HG03565 (cell line): Measurements from ENCODE around the gene DLL1.
"Not testable (repeated sequence)": the region's sequence is repeated elsewhere in the genome, so short reads cannot be mapped to it uniquely, and the experiment has no call there.

ENCODE experiments used
- ATAC-seq: cut with Tn5 transposase; IDR thresholded peaks from one replicate; pipeline ENCODE4 v1.9.1; 2021; ENCODE audit warnings: mild to moderate bottlenecking, moderate library complexity; ENCODE audit not compliant: unreplicated experiment

Gene DLL1

DNA sequence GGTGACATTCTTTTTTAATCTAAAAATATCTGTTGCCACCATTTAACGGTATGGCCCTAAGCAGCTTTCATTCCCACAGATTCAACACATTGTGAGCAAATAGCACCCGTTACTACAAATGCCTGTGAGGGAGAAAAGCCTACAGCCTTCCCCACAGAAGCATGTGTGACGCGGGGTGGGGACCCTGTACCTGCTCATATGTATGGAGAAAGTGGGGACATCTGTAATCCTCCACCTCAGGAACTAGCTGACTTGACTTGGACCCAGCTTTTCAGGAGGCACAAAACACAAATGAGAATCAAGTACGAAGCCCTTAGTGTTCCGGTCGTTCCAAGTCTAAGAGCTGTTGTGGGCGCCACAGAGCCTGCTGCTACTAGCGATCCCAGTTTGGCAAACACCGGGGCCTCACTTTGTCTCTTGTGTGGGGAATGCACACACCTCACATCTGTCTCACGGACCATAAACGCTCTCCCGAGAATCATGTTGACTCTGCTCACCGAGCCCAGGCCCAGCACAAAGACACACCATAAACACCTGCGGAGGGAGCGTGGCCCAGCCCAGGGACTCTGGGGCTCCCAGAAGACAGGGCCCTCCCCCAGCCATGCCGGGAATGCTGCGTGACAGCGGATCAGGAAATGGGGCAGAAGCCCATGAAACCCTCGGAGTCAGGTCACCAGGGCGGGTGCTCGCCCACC is 21.6 kb downstream of the DLL1 start:
- ATAC-seq: no peak

DNA sequence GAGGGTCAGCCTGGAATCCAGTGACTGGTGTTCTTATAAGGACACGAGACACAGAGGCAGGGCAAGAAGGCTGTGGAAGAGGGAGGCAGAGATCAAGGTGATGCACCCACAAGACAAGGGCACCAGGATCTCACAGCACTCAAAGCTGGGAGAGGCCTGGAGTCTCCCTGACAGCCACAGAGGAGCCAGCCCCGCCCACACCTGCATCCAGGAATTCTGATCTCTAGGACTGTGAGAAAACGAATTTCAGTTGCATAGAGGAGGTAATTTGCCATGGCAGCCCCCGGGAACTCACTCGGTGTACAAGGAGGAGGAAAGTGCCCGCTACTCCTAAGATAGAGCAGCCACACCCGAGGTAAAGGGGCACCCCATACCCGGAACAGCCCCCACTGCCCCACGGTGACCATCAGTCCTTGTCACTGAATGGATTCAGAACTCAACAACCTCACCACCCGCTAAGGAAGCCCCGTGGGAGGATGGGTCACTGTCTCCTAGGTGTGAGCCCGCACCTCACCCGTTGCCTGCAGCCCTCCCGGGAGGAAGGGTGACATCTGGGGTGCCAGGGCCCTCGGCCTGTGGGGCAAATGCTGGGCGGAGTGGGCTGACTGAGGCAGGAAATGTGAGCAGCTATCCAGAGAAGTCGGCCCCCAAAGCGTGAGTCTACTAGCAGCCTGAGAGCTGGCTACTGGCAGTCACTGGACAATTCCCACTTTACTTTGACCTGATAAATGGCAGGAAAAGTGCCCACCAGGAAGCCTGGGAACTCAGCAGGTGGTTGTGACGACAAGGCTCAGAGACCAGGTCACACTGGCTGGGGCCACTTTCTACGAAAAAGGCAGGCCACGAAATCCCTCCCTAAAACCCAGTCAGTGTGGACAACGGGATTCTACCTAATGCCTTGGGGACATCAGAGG is 22.4 kb downstream of the DLL1 start:
- no peak for ATAC-seq

DNA sequence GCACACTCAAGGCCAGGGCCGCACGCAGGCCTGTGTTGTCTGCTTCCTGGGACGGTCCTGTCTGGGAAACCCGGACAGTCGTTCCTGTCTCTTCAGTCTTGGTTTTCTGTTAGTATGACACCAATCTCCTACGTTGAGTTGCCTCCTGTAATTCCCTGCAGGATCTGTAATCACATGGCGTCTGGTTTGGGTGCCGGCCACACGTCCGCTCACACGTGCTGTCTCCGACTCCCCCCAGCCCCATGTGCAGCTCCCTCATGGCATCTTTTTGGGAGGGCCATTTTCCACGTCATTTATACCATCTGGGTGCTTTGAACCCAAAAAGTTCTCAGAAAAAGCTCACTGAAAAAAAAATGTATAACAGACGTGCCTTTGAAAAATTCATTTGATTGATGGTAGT is 23.2 kb downstream of the DLL1 start:
- ATAC-seq: no peak

DNA sequence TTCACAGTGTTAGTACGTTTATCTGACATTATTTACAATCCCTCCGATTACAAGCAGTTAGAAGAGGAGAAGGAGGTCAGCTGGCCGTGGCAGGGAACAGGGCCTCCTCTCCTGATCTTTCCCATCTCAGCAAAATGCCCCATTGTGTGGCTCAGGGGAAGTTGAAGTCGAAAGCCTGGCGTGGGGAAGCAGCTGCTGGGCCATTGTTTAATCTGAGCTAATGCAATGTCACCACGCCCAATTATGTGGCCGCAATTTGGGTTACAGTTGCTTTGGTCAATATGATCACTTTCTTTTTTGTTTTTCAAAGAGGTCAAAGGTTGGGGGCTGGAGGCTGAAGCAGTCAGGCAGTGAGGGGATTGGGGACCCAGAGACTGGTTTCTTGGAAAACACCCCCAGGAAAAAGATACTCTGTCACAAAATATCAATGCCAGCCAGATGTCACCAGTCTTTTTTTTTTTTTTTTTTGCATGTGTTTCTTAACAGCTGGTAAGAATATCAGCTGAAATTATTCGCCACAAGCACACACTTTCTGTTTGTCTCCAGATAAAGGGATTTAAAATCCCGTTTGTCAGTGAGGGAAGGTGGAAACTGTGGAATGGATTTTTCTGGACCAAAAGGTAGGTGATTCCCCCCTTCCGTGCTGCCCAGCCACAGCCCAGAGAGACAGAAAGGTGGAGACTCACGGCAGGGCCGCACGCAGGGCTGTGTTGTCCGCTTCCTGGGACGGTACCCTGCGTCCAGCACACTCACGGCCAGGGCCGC is 24.6 kb downstream of the DLL1 start:
- ATAC-seq: no peak

DNA sequence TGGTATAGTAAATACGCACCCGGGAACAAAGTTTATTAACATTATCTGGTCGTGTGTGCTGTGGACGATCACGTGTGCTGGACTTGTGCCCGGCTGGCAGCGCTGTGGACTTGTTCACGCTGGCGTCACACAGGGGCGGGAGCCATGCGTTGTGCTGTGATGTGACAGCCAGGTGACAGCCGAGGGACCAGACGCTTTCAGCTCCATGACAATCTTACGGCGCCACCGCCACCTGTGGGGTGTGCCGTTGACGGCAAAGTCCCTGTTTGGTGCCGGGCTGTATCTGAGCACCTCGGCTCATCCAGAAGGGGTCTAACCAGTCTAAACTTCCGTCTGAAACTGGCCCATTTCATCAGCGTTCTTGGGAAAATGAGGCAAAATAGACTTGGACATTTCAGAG is 25.2 kb downstream of the DLL1 start:
- no peak for ATAC-seq

DNA sequence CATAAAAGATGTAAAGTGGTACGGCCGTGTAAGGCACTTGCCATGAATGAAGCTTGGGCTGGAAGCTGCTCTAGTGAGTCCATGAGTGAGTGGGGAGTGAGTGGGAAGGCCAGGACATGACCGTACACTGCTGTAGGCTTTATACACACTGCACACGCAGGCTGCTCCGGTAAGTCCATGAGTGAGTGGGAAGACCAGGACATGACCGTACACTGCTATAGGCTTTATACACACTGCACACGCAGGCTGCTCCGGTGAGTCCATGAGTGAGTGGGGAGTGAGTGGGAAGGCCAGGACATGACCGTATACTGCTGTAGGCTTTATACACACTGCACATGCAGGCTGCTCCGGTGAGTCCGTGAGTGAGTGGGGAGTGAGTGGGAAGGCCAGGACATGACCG is 26.2 kb downstream of the DLL1 start:
- not testable (repeated sequence) for ATAC-seq

DNA sequence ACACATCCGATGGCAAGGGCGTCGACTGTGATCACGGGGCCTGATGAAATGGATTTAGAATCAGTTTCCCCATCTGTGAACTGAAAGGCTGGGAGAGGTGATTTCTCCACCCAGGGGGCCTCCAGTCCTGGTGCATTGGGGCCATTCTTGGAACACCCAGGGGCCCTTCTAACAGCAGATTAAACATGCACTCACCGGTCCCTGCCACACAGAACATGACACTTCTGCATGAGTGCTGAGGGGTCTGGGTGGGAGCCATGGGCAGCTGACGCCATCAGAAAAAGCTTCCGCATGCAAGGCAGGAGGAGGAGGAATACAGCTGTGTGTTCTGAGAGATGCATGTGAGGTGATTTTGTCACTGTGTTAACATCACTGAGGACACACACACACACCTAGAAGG is 26.8 kb downstream of the DLL1 start:
- no peak for ATAC-seq

DNA sequence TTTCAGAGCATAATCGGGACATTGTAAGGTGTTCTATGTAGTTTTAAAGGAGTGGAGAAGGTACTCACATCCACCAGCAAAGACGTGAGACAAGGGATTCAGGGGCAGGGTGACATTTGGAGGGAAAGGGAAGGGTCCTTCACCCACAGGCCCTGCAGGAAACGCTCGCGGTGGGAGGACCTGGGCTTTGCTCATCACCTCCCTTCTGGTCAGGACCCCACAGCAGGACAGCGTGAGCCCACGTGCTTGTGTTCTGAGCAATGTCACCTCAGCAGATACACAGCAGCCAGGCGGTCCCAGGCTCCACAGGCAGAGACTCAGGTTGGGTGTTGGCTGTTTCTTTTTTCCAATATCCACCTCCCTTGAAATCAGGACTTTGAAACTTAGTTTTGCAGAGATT is 27.5 kb downstream of the DLL1 start:
- no peak for ATAC-seq

DNA sequence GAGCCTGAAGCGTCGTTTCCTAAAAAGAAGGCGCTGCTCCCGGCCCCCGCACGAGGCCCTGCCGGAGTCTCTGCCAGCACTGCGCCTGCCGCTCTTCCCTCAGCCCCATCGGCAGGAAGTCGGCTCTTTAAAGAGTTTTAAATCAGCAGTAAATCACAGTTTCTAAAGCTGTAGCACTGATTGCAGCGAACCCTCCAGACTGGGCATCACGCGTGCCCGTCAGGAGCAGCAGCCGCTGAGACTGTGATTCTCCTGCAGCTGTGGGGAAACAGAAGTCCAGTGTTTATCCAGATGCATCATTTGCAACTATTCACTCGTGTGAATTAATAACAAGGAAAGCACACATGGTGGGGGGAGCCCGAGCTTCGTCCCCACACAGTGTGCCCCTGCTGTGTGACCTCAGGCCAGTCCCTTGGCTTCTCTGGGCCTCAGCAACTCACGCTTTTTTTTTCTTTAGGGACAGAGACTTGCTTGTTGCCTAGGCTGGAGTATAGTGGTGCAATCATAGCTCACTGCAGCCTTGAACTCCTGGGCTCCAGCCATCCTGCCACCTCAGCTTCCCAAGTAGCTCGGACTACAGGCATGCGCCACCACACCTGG is 28.3 kb downstream of the DLL1 start:
- no peak for ATAC-seq

DNA sequence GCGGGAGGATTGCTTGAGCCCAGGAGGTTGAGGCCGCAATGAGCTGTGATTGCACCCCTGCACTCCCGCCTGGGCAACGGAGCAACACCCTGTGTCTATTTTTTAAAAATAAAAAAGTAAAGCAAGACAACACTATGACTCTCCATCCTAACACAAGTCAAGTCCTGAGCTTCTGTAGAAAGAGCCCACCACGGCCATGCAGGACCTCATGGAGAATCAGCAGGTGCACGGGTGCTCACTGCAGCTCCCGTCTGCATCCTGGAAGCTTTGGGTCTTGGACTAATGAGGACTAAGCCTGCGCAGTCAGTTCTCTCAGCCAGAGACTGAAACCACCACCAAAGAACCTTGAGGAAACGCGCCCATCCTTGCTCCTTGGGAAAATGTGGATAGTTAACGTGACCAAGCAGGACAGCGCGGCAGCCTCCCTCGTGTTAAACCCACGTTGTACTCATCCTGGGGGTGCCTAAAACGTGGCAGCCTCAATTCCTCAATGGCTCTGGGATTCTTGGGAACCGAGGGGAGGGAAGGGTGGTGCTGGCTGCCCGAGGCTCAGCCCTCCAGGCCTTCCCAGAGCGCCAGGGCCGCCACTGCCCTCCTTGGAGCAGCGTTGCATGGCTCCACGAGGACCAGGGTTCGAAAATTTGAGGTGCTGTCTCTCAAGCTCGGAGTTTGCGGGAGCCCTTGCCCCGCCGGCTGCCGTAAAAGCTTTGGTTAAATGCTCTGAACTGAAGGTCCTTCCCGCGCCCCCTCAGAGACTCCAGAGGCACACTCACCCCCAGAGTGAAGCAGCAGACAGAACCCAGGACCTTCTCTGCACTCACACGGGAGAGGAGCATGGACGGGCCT is 29.0 kb downstream of the DLL1 start:
- ATAC-seq: no peak

DNA sequence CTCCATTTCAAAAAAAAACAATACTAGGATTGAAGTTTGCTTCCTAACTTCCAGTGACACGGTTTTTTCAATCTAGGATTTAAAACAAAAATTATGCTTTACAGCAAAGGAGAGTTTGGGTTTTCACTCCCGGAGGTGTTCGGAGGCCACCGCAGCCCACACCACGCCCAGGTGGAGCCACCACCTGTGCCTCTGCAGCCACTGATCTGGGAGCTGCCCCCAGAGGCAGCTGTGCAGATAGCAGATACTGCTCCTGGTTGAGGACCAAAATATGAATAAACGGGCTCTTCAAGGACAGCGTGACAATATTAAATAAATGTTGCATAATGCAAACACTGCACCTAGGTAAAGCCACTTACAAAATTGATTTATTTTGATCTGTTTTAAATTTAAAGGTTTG is 30.2 kb downstream of the DLL1 start:
- ATAC-seq: no peak

DNA sequence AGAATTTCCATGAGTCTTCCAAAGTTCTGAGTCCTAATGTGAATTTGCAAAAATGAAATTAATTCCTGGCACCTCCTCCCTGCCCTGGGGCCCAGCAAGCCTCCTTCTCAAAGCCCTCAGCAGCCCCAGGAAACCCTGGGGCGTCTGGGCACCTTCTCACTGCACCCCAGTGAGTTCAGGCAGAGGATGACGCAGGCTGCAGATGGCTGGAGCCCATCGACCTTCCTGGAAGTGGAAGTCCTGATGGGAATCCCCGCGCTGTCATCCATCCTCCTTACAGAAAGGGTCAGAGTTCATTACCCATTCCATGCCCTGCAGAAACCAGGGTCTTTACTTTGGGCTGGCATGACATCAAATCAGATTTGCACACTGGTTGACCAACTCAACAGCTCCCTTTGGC is 31.6 kb downstream of the DLL1 start:
- no peak for ATAC-seq

DNA sequence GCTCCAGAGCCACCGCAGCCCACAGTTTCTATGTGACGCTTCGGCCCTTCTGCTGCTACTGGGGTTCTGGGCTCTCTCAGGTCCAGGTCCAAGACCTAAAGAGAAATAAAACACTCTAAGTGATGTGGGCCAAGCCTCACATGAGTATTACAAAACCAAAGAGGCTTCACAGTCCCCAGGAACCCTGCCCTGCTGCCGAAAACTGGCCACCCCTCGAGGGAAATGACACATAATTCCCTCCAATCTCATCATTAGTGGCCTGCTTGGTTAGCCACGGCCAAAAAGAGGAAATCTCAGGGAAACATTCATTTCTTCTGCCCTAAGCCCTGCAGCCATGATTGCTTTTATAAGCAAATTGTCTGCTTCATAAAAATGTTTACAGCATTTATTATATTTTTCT is 32.5 kb downstream of the DLL1 start:
- no peak for ATAC-seq

DNA sequence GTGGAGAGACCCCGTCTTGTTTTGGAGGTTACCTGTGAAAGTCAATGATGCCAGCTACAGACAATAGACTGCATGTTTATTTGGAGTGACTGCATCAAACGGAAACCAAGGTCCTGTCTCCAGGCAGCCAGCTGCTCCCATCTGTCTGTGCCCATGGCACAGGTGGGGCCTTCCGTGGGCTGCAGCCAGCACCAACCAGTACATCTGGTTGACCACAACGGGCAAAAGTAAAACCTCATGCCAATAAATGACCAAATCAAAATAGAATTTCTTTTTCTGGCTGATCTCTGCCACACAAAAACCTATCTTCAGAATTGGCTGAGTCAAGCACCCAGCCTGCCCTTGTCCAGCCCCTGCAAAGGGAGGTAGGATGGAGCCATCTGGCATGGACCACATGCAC is 33.5 kb downstream of the DLL1 start:
- ATAC-seq: no peak

DNA sequence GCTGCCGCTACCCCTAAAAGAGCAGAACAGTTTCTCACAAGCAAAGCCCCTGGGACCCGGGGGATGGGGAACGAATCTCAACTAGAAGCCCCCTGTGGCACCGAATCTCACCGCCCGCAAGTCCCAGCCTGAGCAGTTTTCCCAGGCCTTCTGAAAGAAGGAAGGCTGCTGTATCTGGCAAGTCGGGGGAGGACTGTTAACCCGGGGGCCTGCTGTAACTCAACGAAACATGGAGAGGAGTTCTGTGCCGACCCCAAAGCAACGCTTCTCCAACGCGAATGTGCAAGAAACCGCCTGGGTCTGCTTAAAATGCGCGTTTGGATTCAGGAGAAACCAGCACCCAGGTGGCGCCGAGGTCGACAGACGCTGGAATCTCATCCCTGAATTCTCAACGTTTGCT is 34.2 kb downstream of the DLL1 start:
- ATAC-seq: no peak

DNA sequence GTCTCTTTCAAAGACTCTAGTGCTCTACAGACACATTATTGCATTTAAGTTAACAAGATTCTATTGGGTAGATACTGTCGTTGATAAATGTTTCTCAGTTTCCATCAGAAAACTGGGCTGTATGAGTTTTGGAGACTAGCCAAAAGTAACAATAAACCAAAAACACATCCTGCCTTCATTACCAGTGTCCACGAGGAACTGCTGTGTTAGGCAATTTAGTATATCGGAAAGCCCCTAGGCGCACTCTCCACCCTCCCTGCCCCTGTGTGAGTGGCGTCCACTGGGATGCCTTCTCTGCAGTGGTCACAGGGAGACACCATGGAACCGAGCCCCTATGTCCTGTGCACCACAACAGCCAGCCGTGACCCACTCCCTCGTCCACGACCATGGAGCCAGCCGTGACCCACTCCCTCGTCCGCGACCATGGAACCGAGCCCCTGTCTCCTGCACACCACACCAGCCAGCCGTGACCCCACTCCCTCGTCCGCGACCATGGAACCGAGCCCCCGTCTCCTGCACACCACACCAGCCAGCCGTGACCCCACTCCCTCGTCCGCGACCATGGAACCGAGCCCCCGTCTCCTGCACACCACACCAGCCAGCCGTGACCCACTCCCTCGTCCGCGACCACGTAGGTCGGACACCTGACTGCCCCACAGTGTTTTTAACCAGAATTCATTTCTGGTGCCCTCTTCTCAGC is 35.3 kb downstream of the DLL1 start:
- no peak for ATAC-seq

DNA sequence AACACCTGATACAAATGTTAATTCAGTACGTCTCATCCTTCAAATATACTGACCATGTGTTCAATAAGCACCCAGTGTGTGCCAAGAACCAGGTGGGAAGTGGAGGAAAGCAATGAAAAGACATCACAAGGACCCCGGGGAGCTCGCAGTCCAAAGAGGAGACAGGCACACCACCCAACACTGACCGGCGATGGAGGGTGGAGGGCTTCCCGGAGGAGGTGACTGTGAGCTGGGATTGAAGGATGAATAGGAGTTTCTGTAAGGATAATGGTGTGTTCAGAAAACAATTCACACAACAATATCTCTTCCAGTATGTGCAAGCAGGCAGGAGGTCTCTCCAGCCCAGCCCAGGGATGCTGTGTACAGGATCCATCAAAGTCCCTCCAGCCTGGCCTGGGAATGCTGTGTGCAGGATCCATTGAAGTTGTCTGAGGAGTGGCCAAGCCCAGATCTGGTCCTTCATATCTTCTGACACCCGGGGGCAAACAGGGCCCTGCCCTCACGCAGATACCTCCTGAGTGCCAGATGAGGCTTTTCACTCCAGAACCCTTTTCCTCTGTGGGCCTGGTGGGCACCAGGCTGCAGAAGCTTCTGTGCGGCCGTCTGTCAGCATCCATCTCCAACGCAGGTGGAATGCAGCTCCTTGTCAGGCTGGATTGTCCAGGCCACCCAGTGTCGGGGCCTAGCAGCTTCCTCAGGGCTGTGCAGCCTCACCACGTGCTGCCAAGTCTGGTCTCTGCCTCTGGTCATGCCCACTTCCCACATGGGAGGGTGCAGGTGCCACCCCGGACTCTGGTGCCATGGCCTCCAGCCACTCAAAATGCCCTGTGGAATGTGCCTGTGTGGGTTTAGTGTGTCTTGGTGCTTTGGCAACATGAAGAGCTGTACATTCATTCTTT is 36.3 kb downstream of the DLL1 start:
- ATAC-seq: no peak

DNA sequence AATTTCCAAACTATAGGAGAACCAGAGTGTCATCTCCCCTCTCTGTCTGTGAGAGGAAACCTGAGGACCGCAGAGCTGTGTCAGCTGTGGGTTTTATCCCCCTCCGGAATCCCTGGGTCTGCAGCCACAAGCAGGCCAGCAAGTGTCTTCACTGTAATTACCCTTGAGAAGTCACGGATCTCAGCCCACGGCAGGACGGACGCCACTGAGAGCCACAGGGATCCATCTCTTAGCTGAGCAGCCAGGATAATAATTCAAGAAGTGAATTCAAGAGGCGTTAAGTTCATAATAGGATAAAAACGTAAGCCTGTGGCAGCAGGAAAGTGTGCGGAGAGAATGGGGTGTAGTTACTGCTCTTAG is 37.0 kb downstream of the DLL1 start:
- ATAC-seq: no peak
